ENCODE results near the gene SIRT6. TPM values are rescaled to one million over a fixed set of nuclear protein-coding genes. Genes with fewer than 3 reads are reported as not detected.

The SIRT6 gene
- total RNA-seq, 3 donors from 2014 or later, result 60.9 to 138 (median 118) TPM

DNA sequence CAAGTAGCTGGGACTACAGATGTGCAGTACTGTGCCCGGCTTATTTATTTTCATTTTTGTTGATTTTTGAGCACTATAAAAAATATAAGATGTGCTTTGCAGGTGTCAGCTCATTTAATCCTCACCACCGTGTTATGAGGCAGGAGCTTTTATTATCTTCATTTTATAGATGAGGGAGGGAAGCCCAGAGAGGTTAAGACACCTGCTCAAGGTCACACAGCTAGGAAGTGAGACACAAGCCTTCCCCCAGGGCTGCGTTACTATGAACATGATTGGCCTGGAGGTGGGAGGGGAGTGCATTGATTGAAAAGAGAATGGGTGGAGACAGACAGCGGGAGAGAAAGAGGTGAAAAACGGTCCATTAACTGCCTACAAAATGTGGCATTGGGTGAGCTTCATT is 7.3 kb upstream of the SIRT6 start:
- Histone ChIP-seq H3K36me3 (ENCODE audit: low read depth) (no peaks in the 10 kb centered on the region), H3K9me3 (no peaks in the 10 kb centered on the region), H3K4me1 (ENCODE audit: low read depth) (no peaks in the 10 kb centered on the region), H3K4me3 (no peak overlapping the region)
- TF ChIP-seq, protein P1, sequence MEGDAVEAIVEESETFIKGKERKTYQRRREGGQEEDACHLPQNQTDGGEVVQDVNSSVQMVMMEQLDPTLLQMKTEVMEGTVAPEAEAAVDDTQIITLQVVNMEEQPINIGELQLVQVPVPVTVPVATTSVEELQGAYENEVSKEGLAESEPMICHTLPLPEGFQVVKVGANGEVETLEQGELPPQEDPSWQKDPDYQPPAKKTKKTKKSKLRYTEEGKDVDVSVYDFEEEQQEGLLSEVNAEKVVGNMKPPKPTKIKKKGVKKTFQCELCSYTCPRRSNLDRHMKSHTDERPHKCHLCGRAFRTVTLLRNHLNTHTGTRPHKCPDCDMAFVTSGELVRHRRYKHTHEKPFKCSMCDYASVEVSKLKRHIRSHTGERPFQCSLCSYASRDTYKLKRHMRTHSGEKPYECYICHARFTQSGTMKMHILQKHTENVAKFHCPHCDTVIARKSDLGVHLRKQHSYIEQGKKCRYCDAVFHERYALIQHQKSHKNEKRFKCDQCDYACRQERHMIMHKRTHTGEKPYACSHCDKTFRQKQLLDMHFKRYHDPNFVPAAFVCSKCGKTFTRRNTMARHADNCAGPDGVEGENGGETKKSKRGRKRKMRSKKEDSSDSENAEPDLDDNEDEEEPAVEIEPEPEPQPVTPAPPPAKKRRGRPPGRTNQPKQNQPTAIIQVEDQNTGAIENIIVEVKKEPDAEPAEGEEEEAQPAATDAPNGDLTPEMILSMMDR (IDR thresholded peaks at IDR 0.05), result no peak
- no peak for ATAC-seq
- DNase-seq, result no peak
- intact Hi-C loops (cut with DNase I, micrococcal nuclease), result no loop called here

DNA sequence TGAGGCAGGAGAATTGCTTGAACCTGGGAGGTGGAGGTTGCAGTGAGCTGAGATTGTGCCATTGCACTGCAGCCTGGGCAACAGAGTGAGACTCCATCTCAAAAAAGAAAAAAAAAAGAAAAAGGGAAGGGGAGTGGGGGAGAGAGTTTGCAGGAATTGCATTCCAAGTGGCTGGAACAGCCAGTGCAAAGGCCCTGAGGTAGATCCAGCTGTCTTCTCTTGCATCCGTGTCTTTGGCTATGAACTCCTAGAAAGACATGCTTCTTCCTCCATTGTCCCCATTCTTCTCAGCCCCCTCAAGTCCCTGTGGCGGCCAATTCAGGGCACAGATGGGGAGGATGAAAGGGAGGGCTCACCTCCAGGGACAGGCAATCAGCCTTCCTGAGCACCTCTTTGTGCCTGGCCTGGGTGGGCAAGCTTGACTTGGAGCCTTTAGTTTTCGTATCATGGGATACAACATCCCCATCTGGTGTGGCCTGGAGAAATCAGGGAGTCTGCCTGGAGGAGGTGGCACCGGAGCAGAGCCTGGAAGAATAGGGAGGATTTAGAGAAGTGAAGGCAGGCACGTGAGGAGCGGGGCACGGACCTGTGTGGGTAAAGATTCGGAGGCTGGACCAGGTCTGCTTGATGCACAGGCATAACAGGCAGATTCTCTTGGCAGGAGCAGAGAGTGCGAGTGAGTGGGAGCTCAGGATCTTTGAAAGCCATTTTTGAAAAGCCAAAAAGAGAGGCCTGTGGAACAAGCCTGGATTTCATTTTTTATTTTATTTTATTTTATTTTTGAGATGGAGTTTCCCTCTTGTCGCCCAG is 5.2 kb upstream of the SIRT6 start:
- TF ChIP-seq, protein P1 (IDR thresholded peaks at IDR 0.05), result no peak
- no peaks in the 10 kb centered on the region for H3K36me3 ChIP-seq (ENCODE audit: low read depth)
- peaks cover 7% of the 10 kb centered on the region for H3K4me1 ChIP-seq (ENCODE audit: low read depth)
- intact Hi-C loops (cut with DNase I, micrococcal nuclease), result no loop called here
- no peak for ATAC-seq
- H3K4me3 ChIP-seq, result no peak overlapping the region
- no peak for DNase-seq
- H3K9me3 ChIP-seq, result no peaks in the 10 kb centered on the region

DNA sequence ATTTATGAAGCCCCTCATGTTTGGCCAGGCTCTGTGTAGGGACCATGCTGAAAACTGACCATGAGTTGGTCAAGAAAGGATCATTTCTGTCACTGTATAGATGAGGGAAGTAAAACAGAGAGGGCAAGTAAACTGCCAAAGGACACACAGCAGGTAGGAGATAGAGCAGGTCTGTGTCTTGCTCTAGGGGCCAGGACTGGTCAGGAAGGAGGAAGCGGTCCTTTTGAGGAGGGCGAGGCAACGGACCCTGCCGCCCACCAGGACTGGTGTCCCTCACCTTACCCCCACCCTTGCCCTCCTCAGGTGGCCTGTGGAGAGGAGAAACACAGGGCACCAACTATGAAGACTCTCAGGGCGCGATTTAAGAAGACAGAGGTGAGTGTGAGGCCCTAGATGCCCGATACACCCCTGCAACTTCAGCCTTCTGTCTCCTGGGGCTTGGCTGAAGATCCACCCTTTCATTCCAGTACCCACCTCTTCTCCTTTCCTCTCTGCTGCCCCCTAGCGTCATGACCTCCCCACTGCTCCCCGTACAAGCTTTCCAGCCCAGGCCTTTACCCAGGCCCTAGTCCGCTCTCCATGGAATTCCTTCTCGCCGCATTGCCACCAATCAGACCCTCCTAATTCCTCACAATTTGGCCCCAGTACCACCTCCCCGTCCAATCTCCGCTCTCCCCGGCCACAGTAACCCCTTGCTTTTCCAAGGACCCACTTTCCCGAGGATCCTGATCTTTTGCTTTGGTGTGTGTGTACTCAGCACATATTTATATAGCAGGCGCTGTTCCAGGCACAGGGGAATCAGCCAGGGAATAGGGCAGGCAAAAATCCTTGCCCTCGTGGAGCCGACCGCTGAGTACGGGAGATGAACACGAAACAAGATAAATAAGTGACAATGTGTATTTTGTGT is 4.0 kb upstream of the SIRT6 start:
- Histone ChIP-seq H3K9me3 (no peaks in the 10 kb centered on the region), H3K4me3 (no peak overlapping the region), H3K4me1 (ENCODE audit: low read depth) (peaks cover 12% of the 10 kb centered on the region), H3K36me3 (ENCODE audit: low read depth) (no peaks in the 10 kb centered on the region)
- ATAC-seq (peak; percentile 80), DNase-seq (peak; percentile 78 to 93 (median 90))
- TF ChIP-seq, protein P1 (IDR thresholded peaks at IDR 0.05), result peak; percentile 69
- intact Hi-C loops (cut with DNase I, micrococcal nuclease), result no loop called here

DNA sequence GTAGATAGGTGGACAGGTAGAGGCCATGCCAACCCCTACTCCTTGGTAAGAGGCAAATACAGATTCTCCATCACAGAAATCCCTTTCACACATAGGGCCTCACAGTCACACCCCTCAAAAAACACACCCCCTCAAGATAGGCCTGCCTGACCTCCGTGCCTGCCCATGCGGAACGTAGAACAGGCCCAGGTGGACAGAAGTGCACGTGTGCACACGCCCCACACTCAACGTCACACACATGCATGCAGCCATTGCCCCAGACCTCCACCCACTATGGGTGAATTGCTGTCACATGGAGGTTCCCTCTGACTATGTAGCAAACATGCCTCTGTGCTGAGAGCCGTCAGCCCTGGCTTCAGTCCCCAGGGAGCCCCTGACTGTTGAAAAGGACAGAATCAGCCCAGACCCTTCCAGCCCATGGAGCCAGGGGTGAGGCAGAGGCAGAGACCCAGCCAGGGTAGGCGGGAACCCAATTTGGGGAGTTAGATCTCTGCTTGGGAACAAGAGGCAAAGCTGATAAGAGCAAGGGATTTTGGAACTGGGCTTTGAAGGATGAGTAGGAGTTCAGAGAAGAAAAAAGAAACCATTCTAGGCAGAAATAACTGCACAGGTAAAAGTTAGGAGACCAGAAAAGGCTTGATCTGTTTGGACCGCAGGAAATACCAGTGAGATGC is 3.2 kb upstream of the SIRT6 start:
- Histone ChIP-seq H3K9me3 (no peaks in the 10 kb centered on the region), H3K4me3 (no peak overlapping the region), H3K4me1 (ENCODE audit: low read depth) (peaks cover 18% of the 10 kb centered on the region), H3K36me3 (ENCODE audit: low read depth) (no peaks in the 10 kb centered on the region)
- DNase-seq (no peak), ATAC-seq (no peak)
- intact Hi-C loops (cut with DNase I, micrococcal nuclease), result no loop called here
- TF ChIP-seq, protein P1 (IDR thresholded peaks at IDR 0.05), result no peak

DNA sequence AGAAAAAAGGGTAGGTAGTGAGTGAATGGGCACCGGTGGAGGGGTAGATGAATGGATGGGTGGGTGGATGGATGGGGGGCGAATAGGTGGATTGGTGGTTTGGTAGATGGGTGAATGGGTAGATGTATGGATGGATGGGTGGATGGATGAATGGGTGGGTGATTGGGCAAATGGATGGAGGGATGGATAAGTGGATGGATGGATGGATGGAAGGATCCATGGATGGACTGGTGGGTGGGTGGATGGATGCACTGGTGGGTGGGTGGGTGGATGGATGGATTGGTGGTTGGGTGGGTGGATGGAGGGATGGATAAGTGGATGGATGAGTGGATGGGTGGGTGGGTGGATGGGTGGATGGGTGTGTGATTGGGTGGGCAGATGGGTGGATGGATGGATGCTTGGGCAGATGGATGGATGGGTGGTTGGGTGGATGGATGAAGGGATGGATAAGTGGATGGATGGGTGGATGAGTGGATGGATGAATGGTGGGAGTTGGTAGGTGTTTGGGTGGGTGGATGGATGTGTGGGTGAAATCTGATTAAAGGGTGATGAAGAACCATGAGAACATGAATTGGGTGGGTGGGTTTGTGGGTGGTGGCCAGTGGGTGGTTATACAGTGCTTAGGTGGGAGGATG is 2.5 kb upstream of the SIRT6 start:
- ATAC-seq (no peak), DNase-seq (no peak)
- no peaks in the 10 kb centered on the region for H3K9me3 ChIP-seq
- intact Hi-C loops (cut with DNase I, micrococcal nuclease), result no loop called here
- no peak overlapping the region for H3K4me3 ChIP-seq
- no peaks in the 10 kb centered on the region for H3K36me3 ChIP-seq (ENCODE audit: low read depth)
- H3K4me1 ChIP-seq (ENCODE audit: low read depth), result peaks cover 23% of the 10 kb centered on the region
- TF ChIP-seq, protein P1 (IDR thresholded peaks at IDR 0.05), result no peak

Data from mucosa of descending colon (tissue), 3 donors.